Thyroid gland (tissue), 4 donors: ENCODE data around the gene ZNF100. TPM values are rescaled to one million over a fixed set of nuclear protein-coding genes. Genes with fewer than 3 reads are reported as not detected.
"Not testable (repeated sequence)": the region's sequence is repeated elsewhere in the genome, so short reads cannot be mapped to it uniquely, and the experiment has no call there.

Experiments
- DNase-seq, 2 donors: peaks; one replicate each; pipeline ENCODE4 v3.0.0-alpha.2; 2019
- H3K27ac ChIP-seq, 3 donors: fragments of 200-600 bp; sonication (generic); 1 replicate in 2 of 3; 2 replicates in 1 of 3; pipeline ENCODE4 v1.5.1; 2016 to 2019; ENCODE audit warnings: mild to moderate bottlenecking in 1 of 3, moderate library complexity in 1 of 3
- H3K27me3 ChIP-seq: fragments of 200-600 bp; sonication (generic); one replicate; pipeline ENCODE4 v1.5.1; 2019
- H3K36me3 ChIP-seq, 2 donors: fragments of 200-600 bp; sonication (generic); one replicate each; pipeline ENCODE4 v1.5.1; 2016 to 2019
- H3K4me1 ChIP-seq, 2 donors: fragments of 200-600 bp; sonication (generic); one replicate each; pipeline ENCODE4 v1.5.1; 2017 to 2019
- H3K4me3 ChIP-seq, 3 donors: fragments of 200-600 bp; sonication (generic); replicated peaks in 1 of 3; 1 replicate in 2 of 3; 2 replicates in 1 of 3; pipeline ENCODE4 v1.5.1; 2016; ENCODE audit warnings: mild to moderate bottlenecking in 1 of 3
- H3K9me3 ChIP-seq: fragments of 200-600 bp; sonication (generic); one replicate; pipeline ENCODE4 v1.5.1; 2017
- POLR2A ChIP-seq, 2 donors: fragments of 450-650 bp; IDR thresholded peaks; one replicate each; pipeline ENCODE4 v1.6.1; 2017; ENCODE audit warnings: antibody characterized with exemption in 2 of 2, mild to moderate bottlenecking in 2 of 2, moderate library complexity in 1 of 2
- WGBS, 2 donors: methylation state at CpG; one replicate each; pipeline ENCODE4 v1.1.5; 2017; 5-methylcytosine and 5-hydroxymethylcytosine counted together
- intact Hi-C: fragments of 100-400 bp; cut with DNase I; formaldehyde crosslinking; loops from one replicate; pipeline ENCODE4 v1.15.1; 2023
- total RNA-seq, 4 donors: library from RNA; depleted of rRNA; stranded (reverse); fragments of >200 nt; gene quantifications; one replicate each; pipeline ENCODE4 v1.2.3, GENCODE V29; 2016
- TF ChIP-seq, protein P1 (sequence below), 6 experiments: fragments of 200-600 bp in 3 of 6; fragments of 450-650 bp in 3 of 6; sonication (generic) in 3 of 6; IDR thresholded peaks; one replicate each; pipeline ENCODE4 v1.5.1; 2016 to 2019; ENCODE audit warnings: antibody characterized with exemption in 6 of 6, mild to moderate bottlenecking in 2 of 6, inconsistent platforms in 1 of 6, moderate library complexity in 1 of 6

Gene ZNF100
- total RNA-seq, 4 donors from 2014 or later, result 5.3 to 9.4 (median 5.9) TPM

DNA sequence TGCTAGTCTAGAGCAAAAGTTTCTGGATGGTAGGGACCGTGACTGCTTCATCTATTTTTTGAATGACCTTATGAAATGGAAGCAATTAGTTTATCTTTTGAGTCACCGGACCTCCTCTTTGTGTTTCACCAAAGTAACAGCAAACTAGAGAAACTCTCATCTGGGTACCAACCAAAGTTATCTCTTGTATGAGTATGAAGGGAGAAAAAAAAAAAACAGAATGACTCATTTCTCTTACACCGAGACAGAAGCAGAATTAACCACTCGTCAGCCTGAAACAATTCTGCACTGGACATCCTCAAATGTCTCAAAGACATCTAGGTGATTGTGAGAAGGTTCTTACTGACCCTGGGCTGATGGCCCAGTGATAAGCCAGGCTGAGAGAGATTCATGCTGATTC is 18.3 kb downstream of the ZNF100 start:
- intact Hi-C loops, result no loop called here
- WGBS, 2 donors, result 71 to 87% methylated on average over 4 of the region's 4 CpGs

DNA sequence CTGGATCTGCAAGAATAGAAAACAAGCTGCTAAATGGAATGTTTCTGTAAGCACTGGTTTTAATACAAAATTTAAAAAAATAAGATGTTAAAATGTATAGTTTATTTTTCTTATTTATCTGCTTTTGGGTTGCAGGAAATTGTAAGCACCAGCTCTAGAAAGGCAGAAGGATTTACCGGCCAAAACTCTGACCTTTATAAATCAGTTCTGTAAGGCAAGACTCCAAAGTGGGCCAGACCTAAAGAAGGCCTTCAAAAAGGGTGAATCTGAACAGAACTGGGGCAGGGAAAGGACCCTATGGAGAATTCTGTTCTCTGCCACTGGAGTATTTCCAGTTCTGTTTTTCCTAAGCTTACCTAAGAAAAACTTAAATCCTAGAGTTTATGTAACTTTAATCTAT is 19.3 kb downstream of the ZNF100 start:
- Histone ChIP-seq H3K4me1 (peaks cover 0 to 3% of the 10 kb centered on the region in 2 donors), H3K27me3 (no peaks in the 10 kb centered on the region), H3K4me3 (no peak overlapping the region), H3K9me3 (no peaks in the 10 kb centered on the region), H3K27ac (no peak overlapping the region), H3K36me3 (peaks cover 4 to 12% of the 10 kb centered on the region in 2 donors)
- WGBS, 2 donors, result 69 to 76% methylated on average over 1 of the region's 1 CpG
- no peak for DNase-seq
- TF ChIP-seq, protein P1, sequence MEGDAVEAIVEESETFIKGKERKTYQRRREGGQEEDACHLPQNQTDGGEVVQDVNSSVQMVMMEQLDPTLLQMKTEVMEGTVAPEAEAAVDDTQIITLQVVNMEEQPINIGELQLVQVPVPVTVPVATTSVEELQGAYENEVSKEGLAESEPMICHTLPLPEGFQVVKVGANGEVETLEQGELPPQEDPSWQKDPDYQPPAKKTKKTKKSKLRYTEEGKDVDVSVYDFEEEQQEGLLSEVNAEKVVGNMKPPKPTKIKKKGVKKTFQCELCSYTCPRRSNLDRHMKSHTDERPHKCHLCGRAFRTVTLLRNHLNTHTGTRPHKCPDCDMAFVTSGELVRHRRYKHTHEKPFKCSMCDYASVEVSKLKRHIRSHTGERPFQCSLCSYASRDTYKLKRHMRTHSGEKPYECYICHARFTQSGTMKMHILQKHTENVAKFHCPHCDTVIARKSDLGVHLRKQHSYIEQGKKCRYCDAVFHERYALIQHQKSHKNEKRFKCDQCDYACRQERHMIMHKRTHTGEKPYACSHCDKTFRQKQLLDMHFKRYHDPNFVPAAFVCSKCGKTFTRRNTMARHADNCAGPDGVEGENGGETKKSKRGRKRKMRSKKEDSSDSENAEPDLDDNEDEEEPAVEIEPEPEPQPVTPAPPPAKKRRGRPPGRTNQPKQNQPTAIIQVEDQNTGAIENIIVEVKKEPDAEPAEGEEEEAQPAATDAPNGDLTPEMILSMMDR (IDR thresholded peaks at IDR 0.05), result no peak
- no peak for TF ChIP-seq POLR2A (IDR thresholded peaks at IDR 0.05)
- intact Hi-C loops, result no loop called here

More for the DNA sequence above, 18.3 kb downstream of the ZNF100 start:
- H3K4me1 ChIP-seq, result peaks cover 0 to 3% of the 10 kb centered on the region in 2 donors
- no peak for DNase-seq
- no peak overlapping the region for H3K4me3 ChIP-seq
- H3K9me3 ChIP-seq, result no peaks in the 10 kb centered on the region
- peaks cover 4 to 15% of the 10 kb centered on the region in 2 donors for H3K36me3 ChIP-seq
- H3K27ac ChIP-seq, result no peak overlapping the region
- H3K27me3 ChIP-seq, result no peaks in the 10 kb centered on the region
- TF ChIP-seq, protein P1 (IDR thresholded peaks at IDR 0.05), result no peak
- TF ChIP-seq POLR2A (IDR thresholded peaks at IDR 0.05), result no peak

DNA sequence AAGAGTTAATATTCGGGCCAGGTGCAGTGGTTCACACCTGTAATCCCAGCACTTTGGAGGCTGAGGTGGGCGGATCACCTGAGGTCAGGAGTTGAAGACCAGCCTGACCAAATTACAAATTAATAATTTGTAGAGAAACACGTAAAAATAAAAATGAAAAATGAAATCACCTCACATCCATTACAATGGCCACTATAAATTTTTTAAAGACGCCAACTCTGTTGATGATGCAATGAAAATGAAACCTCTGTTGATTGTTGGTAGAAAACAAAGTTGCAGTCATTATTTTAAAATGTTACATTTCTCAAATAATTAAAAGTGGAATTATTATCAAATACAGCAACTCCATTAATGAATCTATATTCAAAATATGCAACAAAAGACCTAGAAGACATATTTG is 26.8 kb downstream of the ZNF100 start:
- no peaks in the 10 kb centered on the region for H3K27me3 ChIP-seq
- H3K4me3 ChIP-seq, result no peak overlapping the region
- peaks cover 0 to 3% of the 10 kb centered on the region in 2 donors for H3K36me3 ChIP-seq
- no peak for DNase-seq
- 96 to 100% methylated on average over 4 of the region's 4 CpGs for WGBS, 2 donors
- no peak for TF ChIP-seq POLR2A (IDR thresholded peaks at IDR 0.05)
- TF ChIP-seq, protein P1 (IDR thresholded peaks at IDR 0.05), result no peak
- H3K9me3 ChIP-seq, result no peaks in the 10 kb centered on the region
- intact Hi-C loops, result no loop called here
- H3K27ac ChIP-seq, result no peak overlapping the region
- H3K4me1 ChIP-seq, result no peaks in the 10 kb centered on the region

DNA sequence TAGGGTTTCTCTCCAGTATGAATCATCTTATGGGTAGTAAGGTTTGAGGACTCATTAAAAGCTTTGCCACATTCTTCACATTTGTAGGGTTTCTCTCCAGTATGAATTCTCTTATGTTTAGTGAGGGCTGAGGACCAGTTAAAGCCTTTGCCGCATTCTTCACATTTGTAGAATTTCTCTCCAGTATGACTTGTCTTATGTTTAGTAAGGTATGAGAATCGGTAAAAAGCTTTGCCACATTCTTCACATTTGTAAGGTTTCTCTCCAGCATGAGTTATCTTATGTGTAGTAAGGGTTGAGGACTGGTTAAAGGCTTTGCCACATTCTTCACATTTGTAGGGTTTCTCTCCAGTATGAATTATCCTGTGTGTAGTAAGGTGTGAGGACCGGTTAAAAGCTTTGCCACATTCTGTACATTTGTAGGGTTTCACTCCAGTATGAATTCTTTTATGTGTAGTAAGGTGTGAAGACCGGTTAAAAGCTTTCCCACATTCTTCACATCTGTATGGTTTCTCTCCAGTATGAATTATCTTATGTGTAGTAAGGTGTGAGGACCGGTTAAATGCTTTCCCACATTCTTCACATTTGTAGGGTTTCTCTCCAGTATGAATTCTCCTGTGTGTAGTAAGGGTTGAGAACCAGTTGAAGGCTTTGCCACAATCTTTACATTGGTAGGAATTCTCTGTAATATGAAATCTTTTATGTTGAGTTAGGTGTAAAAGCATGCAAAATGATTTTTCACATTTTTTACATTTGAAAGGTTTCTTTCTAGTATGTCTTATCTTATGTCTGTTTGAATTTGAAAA is 40.2 kb downstream of the ZNF100 start:
- peaks cover 11 to 13% of the 10 kb centered on the region in 2 donors for H3K36me3 ChIP-seq
- H3K4me1 ChIP-seq, H3K4me3 ChIP-seq, DNase-seq, intact Hi-C loops, H3K9me3 ChIP-seq, H3K27me3 ChIP-seq, H3K27ac ChIP-seq: not testable (repeated sequence)
- 94 to 97% methylated on average over 5 of the region's 5 CpGs for WGBS, 2 donors

DNA sequence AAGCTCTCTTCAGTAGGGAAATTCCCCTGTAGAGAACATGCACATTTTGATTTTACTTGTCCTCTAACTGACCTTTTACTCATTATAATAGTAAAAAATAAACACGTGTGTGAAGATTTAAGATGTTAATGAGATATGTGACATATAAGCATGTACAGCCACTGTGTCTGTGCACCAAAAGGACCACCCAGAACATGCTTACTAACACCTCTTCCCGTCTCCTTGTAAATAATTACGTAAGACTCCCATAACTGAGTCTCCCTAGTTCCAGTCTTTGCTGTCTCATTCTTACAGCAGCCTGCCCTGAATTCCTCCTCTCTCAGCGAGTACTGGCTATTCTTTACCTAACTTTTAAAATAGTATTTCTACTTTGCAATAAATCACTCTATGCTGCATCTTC is 53.6 kb downstream of the ZNF100 start:
- no peaks in the 10 kb centered on the region for H3K27me3 ChIP-seq
- H3K27ac ChIP-seq, result no peak overlapping the region
- H3K4me3 ChIP-seq, result no peak overlapping the region
- no peaks in the 10 kb centered on the region for H3K4me1 ChIP-seq
- intact Hi-C loops, result no loop called here
- no peaks in the 10 kb centered on the region for H3K9me3 ChIP-seq
- TF ChIP-seq POLR2A (IDR thresholded peaks at IDR 0.05), result no peak
- TF ChIP-seq, protein P1 (IDR thresholded peaks at IDR 0.05), result no peak
- no peaks in the 10 kb centered on the region for H3K36me3 ChIP-seq
- DNase-seq, result no peak
- 88 to 93% methylated on average over 4 of the region's 4 CpGs for WGBS, 2 donors
